GM12872 (cell line): ENCODE data around the gene HMCN1.

Source experiments
- TF ChIP-seq, protein P1 (sequence below): IDR thresholded peaks from 3 replicates; pipeline ENCODE4 v1.5.1; 2011; ENCODE audit warnings: low read depth, mild to moderate bottlenecking, low read length, moderate library complexity; ENCODE audit not compliant: insufficient read depth

The HMCN1 gene

DNA sequence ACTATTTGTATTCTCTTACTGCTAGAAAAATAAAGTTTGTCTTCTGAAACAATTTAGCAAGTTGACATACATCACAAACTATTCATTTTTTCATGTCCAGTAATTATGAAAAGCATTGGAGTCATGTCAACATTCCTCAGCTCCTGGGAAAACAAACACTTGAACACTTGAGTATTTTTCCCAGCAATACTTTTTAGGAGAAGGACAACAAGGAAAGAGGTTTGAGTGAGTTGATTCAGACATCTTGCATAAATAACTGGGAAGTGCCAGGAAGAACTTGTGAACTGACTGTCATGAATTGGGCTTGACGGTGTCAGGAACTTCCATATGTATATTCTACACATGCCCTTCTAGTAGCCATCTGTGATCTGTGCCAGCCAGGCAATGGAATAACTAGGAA is 195.6 kb downstream of the HMCN1 start:
- TF ChIP-seq, protein P1, sequence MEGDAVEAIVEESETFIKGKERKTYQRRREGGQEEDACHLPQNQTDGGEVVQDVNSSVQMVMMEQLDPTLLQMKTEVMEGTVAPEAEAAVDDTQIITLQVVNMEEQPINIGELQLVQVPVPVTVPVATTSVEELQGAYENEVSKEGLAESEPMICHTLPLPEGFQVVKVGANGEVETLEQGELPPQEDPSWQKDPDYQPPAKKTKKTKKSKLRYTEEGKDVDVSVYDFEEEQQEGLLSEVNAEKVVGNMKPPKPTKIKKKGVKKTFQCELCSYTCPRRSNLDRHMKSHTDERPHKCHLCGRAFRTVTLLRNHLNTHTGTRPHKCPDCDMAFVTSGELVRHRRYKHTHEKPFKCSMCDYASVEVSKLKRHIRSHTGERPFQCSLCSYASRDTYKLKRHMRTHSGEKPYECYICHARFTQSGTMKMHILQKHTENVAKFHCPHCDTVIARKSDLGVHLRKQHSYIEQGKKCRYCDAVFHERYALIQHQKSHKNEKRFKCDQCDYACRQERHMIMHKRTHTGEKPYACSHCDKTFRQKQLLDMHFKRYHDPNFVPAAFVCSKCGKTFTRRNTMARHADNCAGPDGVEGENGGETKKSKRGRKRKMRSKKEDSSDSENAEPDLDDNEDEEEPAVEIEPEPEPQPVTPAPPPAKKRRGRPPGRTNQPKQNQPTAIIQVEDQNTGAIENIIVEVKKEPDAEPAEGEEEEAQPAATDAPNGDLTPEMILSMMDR: no peak

DNA sequence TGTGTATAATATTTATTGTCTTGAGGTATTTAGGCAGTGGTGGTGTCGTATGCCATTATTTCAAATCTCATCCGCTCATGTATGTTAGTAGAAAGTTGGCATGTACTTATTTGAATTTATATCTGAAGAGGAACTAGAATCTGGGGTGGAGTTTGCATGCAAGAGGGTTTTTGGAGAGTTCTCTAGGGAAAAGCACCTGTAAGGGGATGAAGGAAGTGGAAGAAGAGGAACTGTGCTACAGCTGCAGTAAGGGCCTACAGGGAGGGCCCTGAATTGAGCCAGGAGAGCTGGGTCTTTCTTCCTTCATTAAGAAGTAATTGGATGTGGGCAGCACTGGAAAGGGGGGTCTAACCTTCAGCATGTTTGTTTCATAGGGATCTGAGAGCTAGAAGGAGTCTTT is 197.2 kb downstream of the HMCN1 start:
- TF ChIP-seq, protein P1: no peak

DNA sequence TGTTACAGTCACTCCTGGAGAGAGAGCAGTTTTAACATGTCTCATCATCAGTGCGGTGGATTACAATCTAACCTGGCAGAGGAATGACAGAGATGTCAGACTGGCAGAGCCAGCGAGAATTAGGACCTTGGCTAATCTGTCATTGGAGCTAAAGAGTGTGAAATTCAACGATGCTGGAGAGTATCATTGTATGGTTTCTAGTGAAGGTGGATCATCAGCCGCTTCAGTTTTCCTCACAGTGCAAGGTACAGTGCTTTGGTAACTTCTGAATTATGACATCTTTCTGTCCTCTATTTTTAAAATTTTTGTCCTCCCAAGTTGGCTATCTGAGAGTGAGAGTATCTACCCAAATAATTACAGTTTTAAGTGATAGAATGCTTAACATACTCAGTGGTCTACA is 199.4 kb downstream of the HMCN1 start:
- TF ChIP-seq, protein P1: no peak

DNA sequence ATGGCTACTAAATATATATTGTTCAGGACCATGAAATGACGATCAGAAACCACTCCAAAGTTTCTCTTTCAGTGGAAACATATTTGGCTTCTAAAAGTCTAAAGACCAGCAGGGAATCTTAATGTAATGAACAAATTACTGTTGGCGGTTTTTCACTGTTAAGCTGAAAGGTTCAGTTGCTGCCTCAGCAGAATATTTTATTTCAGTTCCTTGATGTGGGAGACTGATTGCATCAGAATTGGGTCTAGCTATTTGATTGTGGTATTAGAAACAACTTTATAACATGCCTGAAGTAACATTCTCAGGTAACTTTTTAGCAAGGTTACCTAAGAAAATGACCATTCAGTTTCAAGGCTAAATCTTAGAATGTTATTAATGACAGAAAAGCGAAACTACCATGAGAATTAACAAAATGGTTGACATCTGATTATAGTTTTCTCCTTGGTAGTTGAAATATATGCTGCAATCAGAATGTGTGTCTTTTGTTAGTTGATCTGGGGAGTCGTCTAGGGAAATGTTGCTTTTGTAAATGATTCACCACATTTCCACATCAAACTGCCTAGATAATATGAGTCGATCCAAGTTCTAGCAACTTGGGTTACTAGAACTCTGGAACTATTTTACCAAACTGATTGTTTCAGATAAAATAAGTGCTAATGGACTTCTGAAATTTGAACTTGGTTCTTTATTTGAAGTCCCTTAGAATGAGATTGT is 200.4 kb downstream of the HMCN1 start:
- TF ChIP-seq, protein P1: no peak

DNA sequence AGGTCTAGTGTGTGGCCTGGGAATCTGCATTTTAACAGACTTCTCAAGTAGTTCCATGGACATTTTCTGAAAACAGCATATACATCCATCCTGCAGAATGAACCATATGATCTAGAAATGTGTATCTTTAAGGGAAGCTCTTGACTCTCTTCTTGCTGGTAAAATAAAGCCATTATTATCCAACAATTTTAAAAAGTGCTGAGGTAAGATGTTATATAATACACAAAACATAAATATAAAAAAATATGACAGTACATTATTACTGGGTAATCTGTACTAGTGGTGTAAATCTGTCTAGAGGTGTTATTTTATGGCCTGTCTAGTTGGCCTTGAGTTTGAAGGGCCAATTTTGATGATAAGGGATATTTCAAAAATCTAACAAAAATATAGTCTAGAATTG is 201.2 kb downstream of the HMCN1 start:
- TF ChIP-seq, protein P1: no peak

DNA sequence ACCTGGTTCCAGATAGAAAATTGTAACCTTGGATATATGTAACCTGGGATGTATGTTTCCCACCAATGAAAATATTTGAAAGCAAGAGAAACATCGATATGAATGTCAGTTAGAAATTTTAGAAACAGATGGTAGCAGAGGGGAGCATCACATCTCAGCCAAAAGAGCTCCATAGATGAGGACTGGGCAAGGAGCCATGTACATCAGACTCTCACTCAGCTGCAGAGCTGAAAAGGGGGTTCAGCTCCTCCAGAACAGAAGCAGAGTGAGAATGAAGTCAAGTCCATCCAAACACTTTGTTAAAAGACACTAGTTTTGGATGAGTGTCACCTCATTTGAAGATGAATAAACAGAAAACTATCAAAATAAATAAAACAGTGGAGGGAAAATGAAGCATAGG is 202.4 kb downstream of the HMCN1 start:
- TF ChIP-seq, protein P1: no peak

DNA sequence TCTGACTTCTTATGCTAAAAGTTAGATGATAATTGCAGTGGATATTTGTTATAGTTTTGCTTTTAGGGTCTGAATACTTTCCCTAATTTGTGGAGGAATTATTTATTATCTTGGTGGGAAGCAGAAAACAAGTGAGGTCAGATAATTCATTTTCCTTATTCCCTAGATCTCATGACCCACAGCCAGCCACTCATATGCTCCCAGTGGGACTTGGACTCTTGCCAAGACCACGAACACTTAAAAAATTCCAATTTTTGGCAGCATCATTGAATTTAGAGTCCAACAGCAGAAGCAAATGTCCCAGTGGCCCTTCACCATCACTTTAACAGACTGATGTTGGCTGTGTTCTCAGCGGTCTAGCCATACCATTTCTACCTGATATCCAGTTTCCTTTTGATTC is 204.2 kb downstream of the HMCN1 start:
- TF ChIP-seq, protein P1: no peak
